Brain pericyte (primary cell): Measurements from ENCODE around the gene MINPP1.
"Not testable (repeated sequence)": the region's sequence is repeated elsewhere in the genome, so short reads cannot be mapped to it uniquely, and the experiment has no call there.

Source experiments
- DNase-seq: peaks from one replicate; pipeline ENCODE4 v3.0.0-alpha.2; 2012; ENCODE audit warnings: low read depth, low spot score

MINPP1 gene

DNA sequence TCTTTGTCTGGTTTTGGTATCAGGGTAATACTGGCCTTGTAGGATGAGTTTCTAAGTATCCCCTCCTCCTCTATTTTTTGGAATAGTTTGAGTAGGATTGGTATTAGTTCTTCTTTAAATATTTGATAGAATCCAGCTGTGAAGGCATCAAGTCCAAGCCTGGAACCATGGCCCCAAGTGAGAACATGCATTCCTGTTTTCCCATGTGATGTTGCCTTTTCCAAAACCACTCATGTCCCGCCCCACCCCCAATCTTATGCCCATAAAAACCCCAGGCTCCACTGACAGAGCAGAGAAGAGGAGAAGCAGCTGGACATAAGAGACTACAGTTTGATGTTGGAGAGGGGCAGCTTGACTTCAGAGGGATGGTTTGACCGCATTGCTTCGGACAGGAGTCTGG lies 71.2 kb downstream of the MINPP1 start:
- no peak for DNase-seq

DNA sequence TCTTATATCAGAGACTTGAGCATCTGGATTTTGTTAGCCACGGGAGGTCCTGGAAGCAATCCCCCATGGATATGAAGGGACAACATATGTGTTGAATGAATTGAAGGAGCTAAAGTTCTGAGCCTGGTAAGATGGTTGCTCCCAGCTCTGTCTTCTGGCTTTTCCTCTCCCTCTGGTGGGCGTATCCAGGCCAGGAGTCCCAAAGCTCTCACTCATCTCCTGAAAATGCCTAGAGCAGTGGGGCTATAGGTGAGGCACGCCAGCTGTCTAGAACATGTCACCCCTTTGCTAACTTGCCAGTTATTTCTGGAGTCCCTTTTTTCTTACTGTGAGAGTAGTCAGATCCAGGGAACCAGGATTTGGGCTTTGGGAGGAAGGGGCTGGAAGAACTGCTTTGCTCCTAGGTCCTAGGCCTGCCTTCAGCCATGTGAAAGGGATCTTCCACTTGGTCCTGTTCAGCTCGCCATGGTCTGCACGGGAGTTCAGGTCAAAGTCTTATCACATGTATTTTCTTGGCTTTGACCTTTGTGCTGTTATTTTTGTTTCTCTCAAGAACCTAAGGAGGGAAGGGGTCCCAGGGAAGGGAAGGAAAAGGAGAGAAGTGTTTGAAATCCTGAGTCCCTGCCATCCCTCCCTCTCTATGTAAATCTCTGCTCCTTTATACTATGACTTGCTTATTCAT lies 73.6 kb downstream of the MINPP1 start:
- DNase-seq, result no peak

DNA sequence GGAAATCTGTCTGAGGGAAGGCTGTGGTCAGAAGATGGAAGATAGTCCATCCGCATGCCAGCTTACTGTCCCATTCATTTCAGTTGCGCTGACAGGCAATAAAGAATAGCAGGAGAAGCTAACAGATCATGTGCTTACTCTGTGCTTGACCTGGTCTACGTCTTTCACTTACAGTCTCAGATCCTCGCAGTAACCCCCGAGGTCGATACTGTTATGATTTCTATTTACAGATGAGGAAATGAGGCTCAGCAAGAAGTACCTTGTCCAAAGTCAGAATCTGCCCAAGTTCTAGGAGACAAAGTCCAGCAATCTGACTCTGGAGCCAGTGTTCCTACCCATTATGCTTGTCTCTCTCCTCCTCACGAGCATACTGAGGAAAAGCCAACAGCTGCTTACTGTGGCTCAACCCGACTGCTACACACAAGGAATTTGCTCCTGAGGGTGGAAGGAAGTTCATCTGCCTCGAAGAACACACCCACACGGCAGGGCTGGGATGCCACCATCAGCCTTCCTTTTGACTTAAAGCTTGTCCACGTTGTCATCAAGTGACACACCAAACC lies 74.2 kb downstream of the MINPP1 start:
- no peak for DNase-seq

DNA sequence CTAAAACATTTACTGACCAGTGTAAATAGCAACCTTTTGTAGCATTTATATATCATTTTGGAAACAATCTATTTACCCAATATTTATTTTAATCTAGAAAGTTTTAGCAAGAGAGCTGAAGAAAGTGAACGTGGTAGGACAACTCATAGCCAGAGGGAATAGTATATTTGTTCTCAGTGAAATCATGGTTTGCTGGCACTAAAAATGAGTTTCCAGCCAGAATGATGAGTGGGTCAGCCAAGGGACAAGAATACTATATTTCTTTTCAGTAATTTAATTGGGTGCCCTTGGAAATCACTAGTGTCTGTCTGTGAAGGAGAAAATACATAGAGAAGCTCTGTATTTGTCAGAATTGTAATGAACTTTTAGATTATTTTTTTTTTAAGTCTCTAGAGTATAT lies 74.9 kb downstream of the MINPP1 start:
- DNase-seq, result no peak

DNA sequence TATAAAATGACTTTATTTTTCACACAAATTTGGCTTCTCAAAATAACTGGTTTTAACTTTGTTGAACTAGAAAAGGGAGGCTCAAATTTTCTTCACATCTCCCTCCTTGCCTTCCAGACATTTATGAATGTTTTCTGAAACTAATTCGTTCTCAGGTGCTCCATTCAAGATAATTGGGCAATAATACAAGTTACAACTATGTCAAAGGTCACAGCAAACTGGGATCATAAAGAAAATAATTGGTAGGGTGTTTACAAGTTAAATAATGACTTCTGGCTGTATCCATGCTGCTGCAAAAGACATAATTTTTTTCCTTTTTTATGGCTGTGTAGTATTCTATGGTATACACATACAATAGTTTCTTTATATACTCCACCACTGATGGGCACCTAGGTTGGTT lies 75.3 kb downstream of the MINPP1 start:
- no peak for DNase-seq

DNA sequence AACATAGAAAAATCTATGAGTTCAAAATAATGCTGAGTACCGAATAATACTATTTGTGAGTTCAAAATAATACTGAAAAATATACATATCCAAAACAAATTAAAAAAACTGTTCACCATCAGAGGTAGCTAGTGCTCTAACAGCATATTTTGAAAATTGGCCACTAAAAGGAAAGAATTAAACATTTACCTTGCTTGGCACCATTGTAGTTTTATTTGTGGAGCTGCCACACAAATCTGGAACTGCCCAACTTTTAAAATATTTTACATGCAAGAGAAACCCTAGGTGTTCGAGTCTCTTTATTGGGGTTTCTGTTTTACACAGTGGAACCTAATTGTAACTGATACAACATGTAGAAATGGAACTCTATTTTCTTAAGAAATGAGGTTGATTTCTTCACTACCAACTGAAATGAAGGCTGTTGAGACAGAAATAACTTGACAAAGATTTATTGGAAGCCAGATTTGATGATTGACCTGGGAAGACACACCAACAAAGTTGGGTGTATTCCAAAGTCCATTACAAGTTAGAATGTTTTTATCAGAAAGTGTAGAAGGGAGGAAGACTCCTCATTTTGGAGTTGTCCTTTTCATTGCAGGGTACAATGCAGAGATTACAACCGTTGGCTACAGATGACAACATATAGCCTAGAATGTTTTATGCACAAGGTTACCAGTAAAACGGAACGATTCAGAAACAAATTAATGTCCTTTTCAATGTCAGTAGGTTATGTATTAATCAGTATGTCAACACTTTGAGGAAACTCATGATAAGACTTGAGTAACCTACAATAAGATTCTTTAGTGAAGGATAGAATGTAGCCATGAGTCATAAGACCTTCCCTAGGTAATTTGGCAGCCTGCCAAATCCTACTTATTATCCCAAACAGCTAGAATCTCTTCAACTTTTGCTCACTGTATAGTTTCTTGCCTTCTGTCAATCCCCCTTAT lies 81.1 kb downstream of the MINPP1 start:
- no peak for DNase-seq

DNA sequence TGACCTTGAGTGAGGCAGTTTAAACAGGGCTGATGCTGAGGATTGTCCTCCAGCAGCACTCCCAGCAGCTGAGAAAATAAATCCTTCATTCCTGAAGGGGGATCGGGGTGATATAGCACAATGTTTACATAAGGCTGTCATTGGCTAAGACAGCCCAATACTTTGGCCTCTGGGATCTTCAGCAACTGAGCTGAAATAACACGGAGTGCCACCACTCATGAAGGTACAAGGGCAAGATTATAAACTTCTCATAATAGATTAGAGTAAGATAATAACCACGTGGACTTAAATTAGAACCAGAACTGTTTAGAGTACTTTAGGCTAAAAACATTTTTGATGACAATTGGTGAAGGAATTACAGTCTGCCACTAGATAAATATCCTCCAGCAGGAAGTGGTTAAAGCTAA lies 85.0 kb downstream of the MINPP1 start:
- DNase-seq, result peak; percentile 70

DNA sequence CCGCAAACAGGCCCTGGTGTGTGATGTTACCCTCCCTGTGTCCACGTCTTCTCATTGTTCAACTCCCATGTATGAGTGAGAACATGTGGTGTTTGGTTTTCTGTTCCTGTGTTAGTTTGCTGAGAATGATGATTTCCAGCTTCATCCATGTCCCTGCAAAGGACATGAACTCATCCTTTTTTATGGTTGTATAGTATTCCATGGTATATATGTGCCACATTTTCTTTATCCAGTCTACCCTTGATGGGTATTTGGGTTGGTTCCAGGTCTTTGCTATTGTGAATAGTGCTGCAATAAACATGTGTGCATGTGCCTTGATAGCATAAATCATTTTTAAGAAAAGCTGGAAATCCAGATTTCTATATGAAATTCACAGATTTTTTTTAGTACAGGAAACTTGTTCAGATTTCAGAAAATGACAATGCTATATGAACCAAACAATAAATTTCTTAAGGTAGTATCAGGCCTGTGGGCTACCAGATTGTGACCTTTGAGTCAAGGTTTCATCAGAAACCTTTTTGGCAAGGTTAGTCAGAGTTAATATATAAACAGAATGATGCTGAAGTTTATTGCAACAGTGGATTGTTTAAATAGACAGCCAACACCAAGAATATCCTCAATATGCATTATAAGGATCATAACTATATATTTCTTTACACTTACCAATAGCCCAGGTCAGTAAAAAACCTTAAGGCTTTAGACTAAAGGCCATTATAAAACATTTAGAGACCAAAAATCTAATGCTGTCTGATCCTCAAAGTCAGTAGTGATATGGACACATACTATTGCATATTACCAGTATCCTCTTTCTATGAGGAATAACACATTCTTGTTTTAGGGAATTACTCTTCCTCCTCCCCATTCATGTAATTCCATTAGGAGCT lies 86.3 kb downstream of the MINPP1 start:
- no peak for DNase-seq

DNA sequence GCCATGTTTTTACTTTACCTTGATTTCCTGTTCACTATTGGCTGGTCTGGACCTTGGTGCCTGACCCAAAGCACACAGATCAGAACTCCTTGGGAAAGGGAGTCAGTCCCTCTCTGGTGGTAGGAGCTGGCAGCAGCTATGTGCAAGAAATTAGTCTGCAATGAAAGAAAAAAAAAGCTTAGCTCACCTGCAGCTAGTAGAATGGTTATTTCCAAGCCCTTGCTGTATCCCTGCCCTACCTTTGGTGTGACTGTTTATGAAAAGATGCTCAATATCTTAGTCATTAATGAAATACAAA lies 86.8 kb downstream of the MINPP1 start:
- no peak for DNase-seq

DNA sequence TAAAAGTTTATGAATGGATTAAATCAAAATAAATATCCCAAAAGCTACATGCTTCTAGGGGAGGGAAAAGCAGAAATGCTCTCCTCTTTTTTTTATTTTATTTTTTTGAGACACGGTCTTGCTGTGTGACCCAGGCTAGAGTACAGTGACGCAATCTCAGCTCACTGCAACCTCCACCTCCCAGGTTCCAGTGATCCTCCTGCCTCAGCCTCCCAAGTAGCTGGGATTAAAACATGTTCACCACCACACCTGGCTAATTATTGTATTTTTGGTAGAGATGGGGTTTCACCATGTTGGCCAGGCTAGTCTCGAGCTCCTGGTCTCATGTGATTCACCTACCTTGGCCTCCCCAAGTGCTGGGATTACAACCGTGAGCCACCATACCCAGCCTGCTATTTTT lies 88.2 kb downstream of the MINPP1 start:
- DNase-seq, result not testable (repeated sequence)

DNA sequence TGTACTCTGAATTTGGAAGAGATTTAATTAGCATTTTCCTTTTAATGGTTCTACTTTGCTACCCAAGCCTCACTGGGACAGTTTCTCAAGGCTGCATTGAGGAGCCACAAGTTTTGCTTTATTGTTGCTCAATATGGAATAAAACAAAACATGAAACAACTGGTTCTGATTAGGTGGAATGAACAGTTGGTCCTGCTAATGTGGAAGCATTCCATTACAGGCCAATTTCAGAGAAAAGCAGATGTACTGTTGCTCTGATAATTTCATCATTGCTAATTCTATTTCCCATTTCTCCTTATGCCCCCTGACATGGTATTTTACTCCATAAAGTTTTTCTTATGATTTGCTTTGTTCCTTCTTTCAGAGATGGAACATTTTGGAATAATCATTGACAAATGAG lies 89.0 kb downstream of the MINPP1 start:
- DNase-seq, result no peak

DNA sequence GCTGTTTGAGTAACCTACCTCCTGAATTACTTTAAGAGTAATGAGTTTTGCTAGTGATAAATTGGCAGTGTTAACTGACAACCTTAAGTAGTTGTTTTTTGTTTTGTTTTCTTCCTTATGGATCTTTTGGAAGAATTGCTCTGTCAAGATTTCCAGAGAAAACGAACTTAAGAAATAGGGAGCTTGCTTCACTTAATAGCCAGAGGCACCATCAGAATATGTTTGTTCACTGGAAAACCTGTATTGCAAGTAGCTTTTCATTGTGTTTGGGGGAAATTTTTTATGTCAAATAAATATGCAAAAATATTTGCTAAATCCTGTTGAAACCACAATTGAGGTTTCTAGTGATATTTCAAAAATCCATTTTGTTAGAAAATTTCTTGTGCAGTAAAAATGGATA lies 89.5 kb downstream of the MINPP1 start:
- DNase-seq, result no peak

DNA sequence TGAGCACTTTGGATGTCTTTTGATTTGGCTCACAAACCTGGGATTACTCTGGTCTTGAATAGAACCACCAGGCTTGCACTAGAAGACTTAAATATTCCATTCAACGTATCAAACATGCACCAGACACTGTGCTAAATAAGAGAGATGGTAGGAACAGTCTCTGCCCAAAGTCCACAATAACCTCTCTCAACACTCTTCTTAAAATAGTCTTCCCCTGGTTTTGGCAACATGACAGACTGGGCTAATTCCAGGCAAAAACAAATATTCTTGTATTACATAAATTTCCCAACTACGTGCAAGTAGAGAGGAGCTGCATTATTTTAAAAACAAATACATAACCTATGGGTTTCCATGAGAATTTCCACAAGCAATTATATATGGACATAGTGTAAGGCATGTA lies 90.2 kb downstream of the MINPP1 start:
- no peak for DNase-seq

DNA sequence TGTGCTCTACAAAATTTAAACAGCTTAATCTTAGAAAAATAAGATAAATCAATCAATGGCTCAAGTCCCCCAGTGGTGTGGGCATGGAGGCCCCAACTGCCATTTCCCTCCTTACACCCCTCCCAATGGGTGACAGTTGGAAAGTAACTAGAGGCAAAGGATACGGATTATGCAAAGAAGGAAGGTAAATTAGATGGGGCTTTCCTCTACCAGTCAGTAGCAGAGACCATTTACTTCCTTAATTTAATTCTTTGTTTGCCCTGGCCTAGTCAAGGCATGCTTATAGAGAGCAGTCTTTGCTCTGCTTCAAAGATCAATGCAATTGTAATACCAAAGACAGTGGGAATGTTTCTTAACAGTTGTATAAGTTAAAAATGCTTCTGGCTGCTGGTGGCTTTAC lies 91.7 kb downstream of the MINPP1 start:
- DNase-seq, result no peak

DNA sequence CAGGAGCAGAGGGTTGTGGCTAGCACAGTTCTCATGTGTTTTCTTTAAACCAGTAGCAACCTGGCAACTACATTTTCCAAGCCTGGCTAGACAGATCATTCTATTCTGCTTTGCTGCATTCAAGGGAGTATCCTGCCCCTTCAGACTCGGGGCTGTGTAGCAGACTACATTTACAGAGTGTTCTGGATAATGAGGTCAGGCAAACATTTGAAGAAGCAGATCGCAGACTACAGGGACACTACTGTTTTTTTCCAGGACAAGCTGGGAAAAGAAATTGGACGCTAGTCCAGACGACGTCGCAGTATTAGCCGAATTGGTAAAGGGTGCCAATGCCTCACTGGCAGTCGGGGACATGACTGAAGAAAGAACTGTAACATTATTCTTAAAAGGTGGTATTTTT lies 94.0 kb downstream of the MINPP1 start:
- no peak for DNase-seq

DNA sequence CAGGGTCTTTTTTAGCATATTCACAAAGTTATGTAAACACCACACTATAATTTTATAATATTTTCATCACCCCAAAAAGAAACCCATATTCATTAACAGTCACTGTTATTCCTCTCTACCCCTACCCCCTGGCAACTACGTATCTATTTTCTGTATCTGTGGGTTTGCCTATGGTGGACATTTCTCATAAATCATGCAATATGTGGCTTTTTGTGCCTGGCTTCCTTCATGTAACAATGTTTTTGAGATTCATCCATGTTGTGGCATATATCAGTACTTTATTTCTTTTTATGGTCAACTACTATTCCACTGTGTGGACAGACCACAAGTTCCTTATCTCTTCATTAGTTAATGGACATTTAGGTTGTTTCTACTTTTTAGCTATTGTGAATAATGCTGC lies 95.9 kb downstream of the MINPP1 start:
- DNase-seq, result no peak
